H1 (cell line): ENCODE measurements around the gene CELSR3. TPM values are rescaled to one million over a fixed set of nuclear protein-coding genes. Genes with fewer than 3 reads are reported as not detected.

Source experiments
- CTCF ChIA-PET: fragments of 300-600 bp; sonication (Branson Sonifier 250); formaldehyde crosslinking; loops from one replicate; lab custom pipeline; 2021; ENCODE audit not compliant: partially characterized antibody; lab: Charles Lee
- POLR2A ChIA-PET: fragments of 300-600 bp; sonication (Branson Sonifier 250); formaldehyde crosslinking; loops from one replicate; lab custom pipeline; 2021; ENCODE audit warnings: inconsistent platforms; ENCODE audit not compliant: partially characterized antibody; lab: Charles Lee
- DNase-seq, 2 experiments: peaks; one replicate each; pipeline versions ENCODE4 v3.0.0 to v3.0.0-alpha.2; 2010 to 2022; ENCODE audit warnings: low spot score in 2 of 2, low read depth in 1 of 2, mixed read lengths in 1 of 2
- FAIRE-seq: peaks from 2 replicates; lab custom pipeline; 2011; peaks lifted over from hg19 to GRCh38; lab: Jason Lieb, UNC
- H2AFZ ChIP-seq: 2 replicates; pipeline ENCODE4 v1.8.1; 2012; ENCODE audit warnings: low read length, inconsistent platforms
- H2AK5ac ChIP-seq: 2 replicates; pipeline ENCODE4 v1.6.1; 2013; ENCODE audit warnings: low read depth, low read length
- H2BK120ac ChIP-seq: replicated peaks from 2 replicates; pipeline ENCODE3; 2013; ENCODE audit warnings: low read depth, low read length, inconsistent platforms
- H2BK12ac ChIP-seq: 2 replicates; pipeline ENCODE4 v1.6.1; 2013; ENCODE audit warnings: low read depth, low read length
- H2BK15ac ChIP-seq: 2 replicates; pipeline ENCODE4 v1.6.1; 2013; ENCODE audit warnings: low read length
- H2BK20ac ChIP-seq: 2 replicates; pipeline ENCODE4 v1.6.1; 2013; ENCODE audit warnings: low read length
- H2BK5ac ChIP-seq: 2 replicates; pipeline ENCODE4 v1.6.1; 2013; ENCODE audit warnings: low read depth, low read length
- H3K14ac ChIP-seq: 2 replicates; pipeline ENCODE4 v1.6.1; 2013; ENCODE audit warnings: inconsistent platforms; ENCODE audit not compliant: insufficient read length
- H3K18ac ChIP-seq: 2 replicates; pipeline ENCODE4 v1.6.1; 2013; ENCODE audit warnings: low read length; ENCODE audit errors: extremely low read depth
- H3K23ac ChIP-seq: 2 replicates; pipeline ENCODE4 v1.6.1; 2013; ENCODE audit warnings: inconsistent platforms; ENCODE audit not compliant: insufficient read length
- H3K23me2 ChIP-seq: 2 replicates; pipeline ENCODE4 v1.6.1; 2013; ENCODE audit warnings: low read depth, low read length
- H3K27ac ChIP-seq: 2 replicates; pipeline ENCODE4 v1.6.1; 2011; ENCODE audit warnings: low read depth, low read length, inconsistent platforms
- H3K27me3 ChIP-seq, 4 experiments: replicated peaks in 1 of 4; 1 replicate in 1 of 4; 2 replicates in 3 of 4; pipeline versions ENCODE4 v1.6.1 to v1.8.1; 2011 to 2013; ENCODE audit warnings: low read length in 3 of 4, mild to moderate bottlenecking in 3 of 4, inconsistent platforms in 2 of 4, mixed read lengths in 2 of 4, moderate library complexity in 1 of 4; ENCODE audit not compliant: control insufficient read depth in 3 of 4, insufficient read depth in 3 of 4; ENCODE audit errors: extremely low read depth in 1 of 4
- H3K36me3 ChIP-seq, 4 experiments: 2 replicates each; pipeline versions ENCODE4 v1.6.1 to v1.8.1; 2011 to 2013; ENCODE audit warnings: mild to moderate bottlenecking in 4 of 4, low read length in 3 of 4, moderate library complexity in 2 of 4, control low read depth in 1 of 4, inconsistent platforms in 1 of 4; ENCODE audit not compliant: insufficient read depth in 4 of 4, control insufficient read depth in 2 of 4
- H3K4ac ChIP-seq: replicated peaks from 2 replicates; pipeline ENCODE3; 2013; ENCODE audit warnings: low read length, low read depth, mixed read lengths, inconsistent platforms; ENCODE audit not compliant: insufficient read length
- H3K4me1 ChIP-seq, 4 experiments: replicated peaks in 1 of 4; 1 replicate in 1 of 4; 2 replicates in 3 of 4; pipeline versions ENCODE4 v1.6.1 to v1.8.1; 2011 to 2013; ENCODE audit warnings: low read length in 3 of 4, inconsistent platforms in 2 of 4, mixed read lengths in 1 of 4; ENCODE audit not compliant: insufficient read depth in 4 of 4, control insufficient read depth in 3 of 4
- H3K4me2 ChIP-seq, 2 experiments: 2 replicates each; pipeline versions ENCODE4 v1.6.1 to v1.8.1; 2011 to 2013; ENCODE audit warnings: low read depth in 2 of 2, low read length in 2 of 2, control low read depth in 1 of 2, inconsistent platforms in 1 of 2, mild to moderate bottlenecking in 1 of 2; ENCODE audit not compliant: insufficient read depth in 1 of 2
- H3K4me3 ChIP-seq, 4 experiments: fragments of 200-600, 300-600 bp in 1 of 4; sonication (generic), shearing (Covaris generic), sonication (Bioruptor Twin) in 1 of 4; 2 replicates each; pipeline versions ENCODE4 v1.5.1 to v1.8.1; 2011 to 2016; ENCODE audit warnings: low read length in 4 of 4, low read depth in 3 of 4, control low read depth in 2 of 4, inconsistent platforms in 2 of 4, mild to moderate bottlenecking in 2 of 4, mixed read lengths in 1 of 4, moderate library complexity in 1 of 4; ENCODE audit not compliant: insufficient read depth in 2 of 4; ENCODE audit errors: extremely low read depth in 1 of 4
- H3K56ac ChIP-seq: replicated peaks from 2 replicates; pipeline ENCODE3; 2013; ENCODE audit warnings: low read depth, mild to moderate bottlenecking, mixed read lengths, low read length, inconsistent platforms; ENCODE audit not compliant: insufficient read length
- H3K79me1 ChIP-seq: 2 replicates; pipeline ENCODE4 v1.6.1; 2013; ENCODE audit warnings: low read depth, low read length, control low read depth
- H3K79me2 ChIP-seq, 2 experiments: 2 replicates each; pipeline versions ENCODE4 v1.6.1 to v1.8.1; 2012 to 2013; ENCODE audit warnings: low read length in 2 of 2, mild to moderate bottlenecking in 2 of 2, inconsistent platforms in 1 of 2; ENCODE audit not compliant: insufficient read depth in 2 of 2, control insufficient read depth in 1 of 2
- H3K9ac ChIP-seq, 4 experiments: replicated peaks in 1 of 4; 1 replicate in 1 of 4; 2 replicates in 3 of 4; pipeline versions ENCODE4 v1.6.1 to v1.8.1; 2011 to 2013; ENCODE audit warnings: low read depth in 3 of 4, low read length in 3 of 4, control low read depth in 2 of 4, mild to moderate bottlenecking in 2 of 4, moderate library complexity in 2 of 4, inconsistent platforms in 1 of 4; ENCODE audit errors: extremely low read depth in 1 of 4
- H3K9me3 ChIP-seq, 2 experiments: 2 replicates each; pipeline versions ENCODE4 v1.6.1 to v1.8.1; 2012 to 2013; ENCODE audit warnings: mild to moderate bottlenecking in 2 of 2, moderate library complexity in 2 of 2, control low read depth in 1 of 2, inconsistent platforms in 1 of 2, low read depth in 1 of 2, low read length in 1 of 2, mixed read lengths in 1 of 2; ENCODE audit not compliant: insufficient read depth in 2 of 2
- H4K20me1 ChIP-seq, 2 experiments: replicated peaks in 1 of 2; 2 replicates each; pipeline versions ENCODE3 to v1.8.1; 2011 to 2013; ENCODE audit warnings: inconsistent platforms in 2 of 2, low read length in 2 of 2, mild to moderate bottlenecking in 1 of 2; ENCODE audit not compliant: insufficient read depth in 2 of 2, control insufficient read depth in 1 of 2
- H4K5ac ChIP-seq: 2 replicates; pipeline ENCODE4 v1.6.1; 2013; ENCODE audit warnings: low read length, low read depth, mixed read lengths, inconsistent platforms; ENCODE audit not compliant: insufficient read length
- H4K8ac ChIP-seq: 2 replicates; pipeline ENCODE4 v1.8.0; 2013; ENCODE audit warnings: mild to moderate bottlenecking, moderate library complexity, low read length, inconsistent platforms; ENCODE audit not compliant: insufficient read depth; ENCODE audit errors: extremely low read depth
- H4K91ac ChIP-seq: replicated peaks from 2 replicates; pipeline ENCODE3; 2013; ENCODE audit warnings: low read length, mixed read lengths, inconsistent platforms; ENCODE audit not compliant: insufficient read length
- SIRT6 ChIP-seq: IDR thresholded peaks from one replicate; pipeline ENCODE4 v1.7.1; 2012; ENCODE audit warnings: low read length, inconsistent platforms
- WGBS, 2 experiments: shearing (Covaris generic) in 1 of 2; methylation state at CpG; one replicate each; pipeline versions ENCODE4 v1.1.6 to v1.1.7; 2013 to 2015; ENCODE audit warnings: low lambda C conversion rate in 2 of 2, mixed read lengths in 2 of 2, inconsistent platforms in 1 of 2, low coverage in 1 of 2, missing lambda C conversion rate in 1 of 2; ENCODE audit not compliant: insufficient replicate concordance in 2 of 2, insufficient coverage in 1 of 2, insufficient read length in 1 of 2; ENCODE audit errors: extremely low coverage in 1 of 2, missing lambda C conversion rate in 1 of 2; 5-methylcytosine and 5-hydroxymethylcytosine counted together
- polyA plus RNA-seq, 7 experiments: library from polyadenylated mRNA; depleted of rRNA in 3 of 7; stranded (reverse) in 5 of 7; unstranded in 2 of 7; fragments of >200 nt in 5 of 7; fragments of 200-250 nt in 2 of 7; gene quantifications; 1 replicate in 5 of 7; 2 replicates in 1 of 7; 4 replicates in 1 of 7; pipeline versions ENCODE4 v1.2.1 to v1.2.3, GENCODE V29; 2011 to 2013; ENCODE audit warnings: missing spikeins in 2 of 7, mixed read lengths in 2 of 7
- total RNA-seq: library from RNA; stranded (reverse); fragmentation: NEBNext Ultra II Directional; extraction: Animal tissue kit (Norgen Biotek cat#: 25700); gene quantifications from 2 replicates; pipeline ENCODE4 v1.2.1, GENCODE V29; 2021

CELSR3 gene
- total and polyA plus RNA-seq, 2 of the 8 experiments (the other 6 are each of a cell fraction or from before 2014, with no cell fraction given) = 11.6 to 29.5 TPM

GRCh38 chr3:48619541-48620524 is 42.9 kb downstream of the CELSR3 start:
- DNase-seq (no peak), FAIRE-seq (no peak)
- no peak for TF ChIP-seq SIRT6
- ChIA-PET POLR2A (interaction anchor here (0.7 to 7.9 kb wide), 7 partner anchors 8 to 30 kb away, joined by 4 to 75 read pairs (median 7); partner anchors contain the start of genes SLC26A6 and UQCRC1), CTCF (interaction anchor here (1.1 to 3.0 kb wide), 2 partner anchors 15 to 62 kb away, joined by 4 to 16 read pairs; partner anchors contain the start of gene SLC26A6)
- Histone ChIP-seq H2AK5ac (no peak overlapping the region), H4K8ac (no peak overlapping the region), H3K4me3 (no peak overlapping the region), H3K23ac (no peak overlapping the region), H4K91ac (no peak overlapping the region), H3K79me1 (no peaks in the 10 kb centered on the region), H3K56ac (no peak overlapping the region), H3K14ac (no peak overlapping the region), H2BK12ac (no peak overlapping the region), H3K18ac (no peak overlapping the region), H2AFZ (no peak overlapping the region), H3K27me3 (no peaks in the 10 kb centered on the region), H3K9ac (no peak overlapping the region), H4K5ac (no peak overlapping the region), H4K20me1 (peaks cover 0 to 5% of the 10 kb centered on the region in 2 experiments), H2BK120ac (no peak overlapping the region), H3K27ac (no peak overlapping the region), H3K79me2 (no peaks in the 10 kb centered on the region), H3K4me1 (peaks cover 0 to 6% (median 3%) of the 10 kb centered on the region in 4 experiments; a peak in 3 of 7 replicates), H3K23me2 (no peaks in the 10 kb centered on the region), H3K4ac (no peak overlapping the region), H3K36me3 (peaks cover 0 to 4% (median 0%) of the 10 kb centered on the region in 4 experiments; a peak in 3 of 8 replicates), H2BK15ac (no peak overlapping the region), H2BK5ac (no peak overlapping the region), H3K4me2 (no peak overlapping the region; a peak in 1 of 4 replicates), H3K9me3 (no peaks in the 10 kb centered on the region), H2BK20ac (no peak overlapping the region)
- 93% methylated on average over 7 of the region's 7 CpGs; no CpG with 5 or more reads in 1 of the 2 experiments for WGBS, 2 experiments
